Epithelial cell of esophagus (primary cell): ENCODE measurements around the gene SOX12.

Experiments
- DNase-seq: peaks from one replicate; pipeline ENCODE4 v3.0.0; 2010; ENCODE audit warnings: low read depth
- H3K4me3 ChIP-seq: 2 replicates; pipeline ENCODE4 v1.5.1; 2011; ENCODE audit warnings: mild to moderate bottlenecking, low read length, control low read depth
- TF ChIP-seq, protein P1 (sequence below): IDR thresholded peaks from 2 replicates; pipeline ENCODE4 v1.5.1; 2011; ENCODE audit warnings: low read depth, mild to moderate bottlenecking, low read length, control low read depth, inconsistent platforms; ENCODE audit not compliant: insufficient read depth; ENCODE audit errors: missing control alignments

SOX12 gene

DNA sequence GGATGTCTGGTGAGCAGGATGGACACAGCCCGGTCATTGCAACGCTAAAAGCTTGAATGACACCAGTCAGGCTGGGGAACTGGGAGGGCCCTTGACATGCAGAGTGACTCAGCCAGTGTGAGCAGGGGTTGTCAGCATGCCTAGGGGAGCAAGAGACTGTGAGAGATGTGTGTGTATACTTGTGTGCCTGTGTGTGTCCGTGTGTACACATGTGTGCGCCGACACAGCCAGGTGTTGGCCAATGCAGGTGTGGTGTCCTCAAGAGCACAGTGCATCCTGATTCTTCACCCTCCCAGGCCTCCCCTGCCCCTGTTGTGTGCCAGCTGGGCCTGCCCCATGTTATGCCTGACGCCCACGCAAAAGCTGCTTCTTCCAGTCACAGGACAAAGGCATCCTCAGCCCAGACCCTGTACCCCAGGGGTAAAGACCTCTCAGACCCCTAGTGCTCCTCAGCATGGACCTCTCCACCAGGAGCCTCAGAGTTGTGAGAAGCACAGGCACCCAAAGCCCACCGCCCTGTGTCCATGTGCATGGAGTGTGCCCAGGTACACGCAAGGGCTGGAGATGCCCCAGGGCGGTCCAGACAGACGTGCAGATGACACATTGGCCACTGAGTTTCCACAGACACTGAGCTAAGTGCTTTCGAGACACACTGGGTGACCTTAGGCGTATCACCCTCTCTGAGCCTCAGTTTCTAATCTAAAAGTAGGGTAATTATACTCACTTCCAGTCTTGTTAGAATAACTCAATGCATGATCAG is 38.1 kb downstream of the SOX12 start:
- TF ChIP-seq, protein P1, sequence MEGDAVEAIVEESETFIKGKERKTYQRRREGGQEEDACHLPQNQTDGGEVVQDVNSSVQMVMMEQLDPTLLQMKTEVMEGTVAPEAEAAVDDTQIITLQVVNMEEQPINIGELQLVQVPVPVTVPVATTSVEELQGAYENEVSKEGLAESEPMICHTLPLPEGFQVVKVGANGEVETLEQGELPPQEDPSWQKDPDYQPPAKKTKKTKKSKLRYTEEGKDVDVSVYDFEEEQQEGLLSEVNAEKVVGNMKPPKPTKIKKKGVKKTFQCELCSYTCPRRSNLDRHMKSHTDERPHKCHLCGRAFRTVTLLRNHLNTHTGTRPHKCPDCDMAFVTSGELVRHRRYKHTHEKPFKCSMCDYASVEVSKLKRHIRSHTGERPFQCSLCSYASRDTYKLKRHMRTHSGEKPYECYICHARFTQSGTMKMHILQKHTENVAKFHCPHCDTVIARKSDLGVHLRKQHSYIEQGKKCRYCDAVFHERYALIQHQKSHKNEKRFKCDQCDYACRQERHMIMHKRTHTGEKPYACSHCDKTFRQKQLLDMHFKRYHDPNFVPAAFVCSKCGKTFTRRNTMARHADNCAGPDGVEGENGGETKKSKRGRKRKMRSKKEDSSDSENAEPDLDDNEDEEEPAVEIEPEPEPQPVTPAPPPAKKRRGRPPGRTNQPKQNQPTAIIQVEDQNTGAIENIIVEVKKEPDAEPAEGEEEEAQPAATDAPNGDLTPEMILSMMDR: no peak
- peak; percentile 86 for DNase-seq
- no peak overlapping the region for H3K4me3 ChIP-seq

DNA sequence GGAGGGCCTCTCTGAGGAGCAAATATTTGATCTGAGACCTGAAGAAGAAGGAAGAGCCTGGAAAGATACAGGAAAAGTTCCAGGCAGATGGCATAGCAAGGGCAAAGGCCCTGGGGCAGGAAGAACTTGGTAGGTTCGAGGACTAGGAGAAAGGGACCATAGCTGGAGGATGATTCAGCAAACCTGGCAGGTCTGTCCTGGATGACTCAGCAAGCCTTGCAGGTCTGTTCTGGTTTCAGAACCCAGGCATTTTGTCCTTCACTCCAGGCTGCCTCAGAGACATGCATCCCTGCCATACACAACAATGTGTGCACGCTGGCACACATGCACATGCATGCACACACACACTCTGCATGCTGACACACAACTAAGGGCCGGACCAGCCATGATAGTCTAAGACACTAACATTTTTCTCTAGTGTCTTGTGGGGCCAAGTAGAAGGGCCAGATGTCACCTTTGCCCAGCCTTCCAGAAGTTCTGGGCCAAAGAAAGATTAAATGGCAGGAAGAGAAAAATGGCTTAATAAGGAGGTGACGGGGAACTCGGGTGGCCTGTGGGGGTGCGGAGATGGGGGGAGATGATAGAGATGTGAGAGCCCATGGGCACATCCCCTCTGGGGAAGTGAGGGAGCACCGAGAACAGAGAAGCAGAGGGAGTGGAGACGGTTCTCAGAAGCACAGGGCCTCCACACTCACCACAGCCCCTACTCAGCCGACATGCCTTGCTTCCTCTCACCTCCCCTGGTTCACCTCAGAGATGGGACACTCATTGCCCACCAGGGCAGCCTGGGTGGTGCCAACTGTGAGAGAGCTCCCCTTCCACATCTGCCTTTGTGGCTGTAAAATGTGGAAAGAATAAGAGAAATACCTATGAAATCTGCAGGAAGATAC is 39.8 kb downstream of the SOX12 start:
- TF ChIP-seq, protein P1: no peak
- DNase-seq: peak; percentile 95
- H3K4me3 ChIP-seq: no peak overlapping the region

- no peak overlapping the region for H3K4me3 ChIP-seq
- DNase-seq: peak; percentile 48
- TF ChIP-seq, protein P1: no peak
These were observed 40.8 kb downstream of the SOX12 start for GRCh38 chr20:366041-366718.

DNA sequence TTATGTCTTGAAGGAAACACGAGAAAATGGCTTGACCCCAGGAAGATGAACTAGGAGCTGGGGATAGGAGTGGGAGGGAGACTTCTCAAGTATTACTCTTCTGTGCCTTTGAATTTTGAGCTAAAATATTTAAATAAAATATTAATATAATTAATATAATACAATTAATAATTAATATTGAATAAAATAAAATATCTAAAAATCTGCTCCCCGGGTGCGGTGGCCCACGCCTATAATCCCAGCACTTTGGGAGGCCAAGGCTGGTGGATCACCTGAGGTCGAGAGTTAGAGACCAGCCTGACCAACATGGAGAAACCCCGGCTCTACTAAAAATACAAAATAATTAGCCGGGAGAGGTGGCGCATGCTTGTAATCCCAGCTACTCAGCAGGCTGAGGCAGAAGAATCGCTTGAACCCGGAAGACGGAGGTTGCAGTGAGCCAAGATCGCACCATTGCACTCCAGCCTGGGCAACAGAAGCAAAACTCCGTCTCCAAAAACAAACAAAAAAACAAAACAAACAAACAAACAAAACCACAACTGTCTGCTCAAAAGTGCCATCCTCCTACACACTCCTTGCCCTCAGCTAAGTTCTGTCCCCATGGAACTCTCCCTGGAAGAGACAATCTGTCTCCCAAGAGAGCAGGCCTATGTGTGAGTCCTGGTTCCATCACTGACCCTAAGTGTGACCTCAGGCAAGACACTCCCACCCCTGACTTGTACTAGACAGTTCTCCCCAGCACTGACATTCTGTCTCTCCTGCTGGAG is 41.5 kb downstream of the SOX12 start:
- no peak for DNase-seq
- no peak overlapping the region for H3K4me3 ChIP-seq
- TF ChIP-seq, protein P1: no peak

DNA sequence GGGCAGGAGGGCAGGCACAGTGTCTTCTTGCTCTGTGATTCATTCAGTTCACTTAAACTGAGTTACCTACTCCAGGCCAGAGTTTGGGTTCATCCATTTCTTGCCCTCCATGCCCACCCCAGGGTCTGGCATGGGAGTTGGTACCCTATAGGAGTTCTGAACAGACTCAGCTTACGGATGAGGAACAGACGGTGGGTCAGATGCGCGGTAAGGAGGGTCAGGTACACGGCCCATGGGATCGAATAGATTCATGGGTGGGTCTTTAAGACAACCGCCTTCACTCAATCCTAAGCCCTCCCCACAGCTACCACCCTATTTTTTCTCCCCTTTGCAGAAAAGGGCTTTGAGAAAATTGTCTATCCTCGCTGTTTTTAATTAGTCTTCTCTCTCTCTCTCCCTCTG is 42.1 kb downstream of the SOX12 start:
- no peak overlapping the region for H3K4me3 ChIP-seq
- TF ChIP-seq, protein P1: no peak
- no peak for DNase-seq

GRCh38 chr20:368915-369314 is 43.6 kb downstream of the SOX12 start:
- TF ChIP-seq, protein P1: no peak
- no peak overlapping the region for H3K4me3 ChIP-seq
- no peak for DNase-seq
